ENCODE data around the gene DAPK2.
"Not testable (repeated sequence)": the region's sequence is repeated elsewhere in the genome, so short reads cannot be mapped to it uniquely, and the experiment has no call there.

The DAPK2 gene

GRCh38 chr15:64053674-64054073 lies 7.4 kb upstream of the DAPK2 start:
- not testable (repeated sequence) for DNase-seq (ENCODE audit: low spot score)

- DNase-seq (ENCODE audit: low spot score): no peak
These were observed 6.7 kb upstream of the DAPK2 start for GRCh38 chr15:64052925-64053491.

- DNase-seq (ENCODE audit: low spot score): no peak
These were observed 5.3 kb upstream of the DAPK2 start for GRCh38 chr15:64051407-64052259.

GRCh38 chr15:64051093-64051402 lies 4.8 kb upstream of the DAPK2 start:
- no peak for DNase-seq (ENCODE audit: low spot score)

- no peak for DNase-seq (ENCODE audit: low spot score)
These were observed 4.2 kb upstream of the DAPK2 start for GRCh38 chr15:64050281-64051092.

GRCh38 chr15:64048781-64049460 lies 2.6 kb upstream of the DAPK2 start:
- DNase-seq (ENCODE audit: low spot score): no peak

- DNase-seq (ENCODE audit: low spot score): peak; percentile 19
These were observed 388 bp downstream of the DAPK2 start for GRCh38 chr15:64045774-64046420.

- no peak for DNase-seq (ENCODE audit: low spot score)
These were observed 1.2 kb downstream of the DAPK2 start for GRCh38 chr15:64045101-64045435.

GRCh38 chr15:64044300-64045100 lies 1.8 kb downstream of the DAPK2 start:
- DNase-seq (ENCODE audit: low spot score): no peak

- DNase-seq (ENCODE audit: low spot score): no peak
These were observed 7.2 kb downstream of the DAPK2 start for GRCh38 chr15:64038878-64039610.

- no peak for DNase-seq (ENCODE audit: low spot score)
These were observed 8.3 kb downstream of the DAPK2 start for GRCh38 chr15:64037966-64038365.

GRCh38 chr15:64037116-64037515 lies 9.2 kb downstream of the DAPK2 start:
- DNase-seq (ENCODE audit: low spot score): no peak

GRCh38 chr15:64035525-64035924 lies 10.8 kb downstream of the DAPK2 start:
- DNase-seq (ENCODE audit: low spot score): no peak

GRCh38 chr15:64034519-64034918 lies 11.8 kb downstream of the DAPK2 start:
- no peak for DNase-seq (ENCODE audit: low spot score)

- DNase-seq (ENCODE audit: low spot score): no peak
These were observed 14.0 kb downstream of the DAPK2 start for GRCh38 chr15:64032329-64032728.

GRCh38 chr15:64030123-64030522 lies 16.2 kb downstream of the DAPK2 start:
- no peak for DNase-seq (ENCODE audit: low spot score)

GRCh38 chr15:64029633-64030032 lies 16.7 kb downstream of the DAPK2 start:
- no peak for DNase-seq (ENCODE audit: low spot score)

GRCh38 chr15:64029110-64029509 lies 17.2 kb downstream of the DAPK2 start:
- DNase-seq (ENCODE audit: low spot score): no peak

- DNase-seq (ENCODE audit: low spot score): no peak
These were observed 19.7 kb downstream of the DAPK2 start for GRCh38 chr15:64026591-64026990.
